Mesendoderm (in vitro differentiated cells): ENCODE data around the gene ABCB7. TPM values are rescaled to one million over a fixed set of nuclear protein-coding genes. Genes with fewer than 3 reads are reported as not detected.
"Not testable (repeated sequence)": the region's sequence is repeated elsewhere in the genome, so short reads cannot be mapped to it uniquely, and the experiment has no call there.

Experiments
- DNase-seq: peaks from one replicate; pipeline ENCODE4 v3.0.0; 2013
- H2AK5ac ChIP-seq: 2 replicates; pipeline ENCODE4 v1.6.1; 2013; ENCODE audit warnings: low read length, inconsistent platforms
- H2BK120ac ChIP-seq: 2 replicates; pipeline ENCODE4 v1.6.1; 2013; ENCODE audit warnings: low read depth, mild to moderate bottlenecking, low read length, moderate library complexity, mixed read lengths
- H2BK15ac ChIP-seq: replicated peaks from 2 replicates; pipeline ENCODE4 v1.6.1; 2013; ENCODE audit warnings: low read depth, mild to moderate bottlenecking, moderate library complexity
- H2BK5ac ChIP-seq: 2 replicates; pipeline ENCODE4 v1.6.1; 2013; ENCODE audit warnings: low read length, inconsistent platforms
- H3K18ac ChIP-seq: 2 replicates; pipeline ENCODE4 v1.6.1; 2013; ENCODE audit warnings: mild to moderate bottlenecking, low read length, mixed read lengths
- H3K23ac ChIP-seq: one replicate; pipeline ENCODE4 v1.6.1; 2013; ENCODE audit warnings: low read length
- H3K27ac ChIP-seq: 2 replicates; pipeline ENCODE4 v1.5.1; 2013; ENCODE audit warnings: low read depth, mild to moderate bottlenecking, inconsistent platforms, low read length, moderate library complexity
- H3K27me3 ChIP-seq: 2 replicates; pipeline ENCODE4 v1.6.1; 2013; ENCODE audit warnings: low read length, control low read depth, mild to moderate bottlenecking, inconsistent platforms; ENCODE audit not compliant: insufficient read depth, poor library complexity
- H3K36me3 ChIP-seq: 2 replicates; pipeline ENCODE4 v1.6.1; 2013; ENCODE audit warnings: low read length, inconsistent platforms; ENCODE audit not compliant: control insufficient read depth, insufficient read depth
- H3K4ac ChIP-seq: one replicate; pipeline ENCODE4 v1.6.1; 2013; ENCODE audit warnings: low read depth, mild to moderate bottlenecking, low read length, moderate library complexity
- H3K4me1 ChIP-seq: 2 replicates; pipeline ENCODE4 v1.6.1; 2013; ENCODE audit warnings: low read depth, low read length, inconsistent platforms; ENCODE audit not compliant: control insufficient read depth
- H3K4me2 ChIP-seq: 2 replicates; pipeline ENCODE4 v1.6.1; 2013; ENCODE audit warnings: low read length
- H3K4me3 ChIP-seq: 2 replicates; pipeline ENCODE4 v1.5.1; 2013; ENCODE audit warnings: mild to moderate bottlenecking, low read length
- H3K56ac ChIP-seq: one replicate; pipeline ENCODE4 v1.6.1; 2013; ENCODE audit warnings: low read length
- H3K79me1 ChIP-seq: 2 replicates; pipeline ENCODE4 v1.6.1; 2013; ENCODE audit warnings: low read length, inconsistent platforms
- H3K79me2 ChIP-seq: 2 replicates; pipeline ENCODE4 v1.6.1; 2013; ENCODE audit warnings: mild to moderate bottlenecking, low read length; ENCODE audit not compliant: control insufficient read depth, insufficient read depth
- H3K9ac ChIP-seq: 2 replicates; pipeline ENCODE4 v1.6.1; 2013; ENCODE audit warnings: low read length, inconsistent platforms
- H4K5ac ChIP-seq: one replicate; pipeline ENCODE4 v1.6.1; 2013; ENCODE audit warnings: low read length
- H4K8ac ChIP-seq: one replicate; pipeline ENCODE4 v1.6.1; 2013; ENCODE audit warnings: low read depth, mild to moderate bottlenecking, control low read depth, low read length, moderate library complexity
- WGBS: extraction: QIAGEN DNeasy Blood & Tissue Kit; methylation state at CpG from one replicate; pipeline ENCODE4 v1.1.7; 2013; ENCODE audit warnings: low lambda C conversion rate, missing lambda C conversion rate; ENCODE audit not compliant: insufficient coverage; ENCODE audit errors: extremely low coverage; 5-methylcytosine and 5-hydroxymethylcytosine counted together
- small RNA-seq: library from polyadenylated mRNA; stranded (forward); fragments of <200 nt; extraction: miRNeasy Mini kit (QIAGEN cat#:217004); gene quantifications from one replicate; pipeline ENCODE3, GENCODE V24; 2013; ENCODE audit not compliant: insufficient read depth

The ABCB7 gene

DNA sequence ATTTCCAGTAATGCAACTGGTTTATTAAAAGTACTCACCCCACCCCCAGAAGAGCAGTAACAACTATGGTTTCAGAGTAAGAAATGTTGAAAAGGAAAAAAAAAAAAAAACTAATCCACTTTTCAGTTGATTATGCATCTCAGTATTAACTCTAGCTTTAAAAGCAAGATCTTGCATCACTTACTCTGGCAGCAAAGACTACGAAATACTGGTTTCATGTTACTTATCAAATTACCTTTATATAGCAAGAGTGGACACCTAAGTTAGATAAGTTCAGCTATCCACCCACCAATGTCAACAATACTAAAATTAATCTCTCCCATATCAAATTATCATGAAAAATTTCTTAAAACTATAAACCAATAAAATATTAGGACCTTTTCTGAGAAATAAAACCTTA, 105.0 kb downstream of the ABCB7 start:
- no peak overlapping the region for H2BK5ac ChIP-seq
- H3K4ac ChIP-seq = no peak overlapping the region
- no peak for DNase-seq
- H3K79me2 ChIP-seq = no peaks in the 10 kb centered on the region
- H3K27me3 ChIP-seq = no peaks in the 10 kb centered on the region
- no peak overlapping the region for H3K27ac ChIP-seq
- no peak overlapping the region for H2BK15ac ChIP-seq
- H4K5ac ChIP-seq = no peak overlapping the region
- no peak overlapping the region for H3K56ac ChIP-seq
- H3K9ac ChIP-seq = no peak overlapping the region
- H3K4me1 ChIP-seq = no peaks in the 10 kb centered on the region
- no peak overlapping the region for H3K4me2 ChIP-seq
- no peak overlapping the region for H4K8ac ChIP-seq
- H2AK5ac ChIP-seq = no peak overlapping the region
- H3K79me1 ChIP-seq = no peaks in the 10 kb centered on the region
- no peak overlapping the region for H3K23ac ChIP-seq
- H3K18ac ChIP-seq = no peak overlapping the region
- no peak overlapping the region for H2BK120ac ChIP-seq
- H3K36me3 ChIP-seq = no peaks in the 10 kb centered on the region
- H3K4me3 ChIP-seq = no peak overlapping the region
- no CpG with 5 or more reads among the region's 1 CpG for WGBS

DNA sequence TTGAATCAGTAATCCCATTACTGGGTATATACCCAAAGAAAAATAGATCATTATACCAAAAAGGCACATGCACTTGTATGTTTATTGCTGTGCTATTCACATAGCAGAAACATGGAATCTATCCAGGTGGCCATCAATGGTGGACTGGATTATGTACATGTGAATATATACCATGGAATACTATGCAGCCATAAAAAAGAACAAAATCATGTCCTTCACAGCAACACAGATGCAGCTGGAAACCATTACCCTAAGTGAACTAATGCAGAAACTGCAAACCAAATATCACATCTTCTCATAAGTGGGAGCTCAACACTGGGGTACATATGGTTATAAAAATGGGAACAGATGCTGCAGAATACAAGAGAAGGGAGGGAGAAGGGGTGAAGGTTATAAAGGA, 110.7 kb downstream of the ABCB7 start:
- Histone ChIP-seq H2BK120ac (no peak overlapping the region), H3K4me3 (no peak overlapping the region), H3K4me2 (no peak overlapping the region)

DNA sequence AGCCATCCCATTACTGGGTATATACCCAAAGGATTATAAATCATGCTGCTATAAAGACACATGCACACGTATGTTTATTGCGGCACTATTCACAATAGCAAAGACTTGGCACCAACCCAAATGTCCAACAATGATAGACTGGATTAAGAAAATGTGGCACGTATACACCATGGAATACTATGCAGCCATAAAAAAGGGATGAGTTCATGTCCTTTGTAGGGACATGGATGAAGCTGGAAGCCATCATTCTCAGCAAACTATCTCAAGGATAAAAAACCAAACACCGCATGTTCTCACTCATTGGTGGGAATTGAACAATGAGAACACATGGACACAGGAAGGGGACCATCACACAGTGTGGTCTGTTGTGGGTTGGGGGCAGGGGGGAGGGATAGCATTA, 111.9 kb downstream of the ABCB7 start:
- not testable (repeated sequence) for H4K8ac ChIP-seq, H3K18ac ChIP-seq, H3K4me1 ChIP-seq, H3K79me1 ChIP-seq, H3K4me2 ChIP-seq, H3K36me3 ChIP-seq, H2BK120ac ChIP-seq, H4K5ac ChIP-seq, H3K27ac ChIP-seq, H3K4me3 ChIP-seq, H3K9ac ChIP-seq, H3K56ac ChIP-seq, DNase-seq, H3K4ac ChIP-seq, H3K23ac ChIP-seq, H3K79me2 ChIP-seq, H2BK5ac ChIP-seq, H3K27me3 ChIP-seq, H2AK5ac ChIP-seq, H2BK15ac ChIP-seq
- no CpG with 5 or more reads among the region's 4 CpGs for WGBS

More for the DNA sequence above, 110.7 kb downstream of the ABCB7 start:
- Histone ChIP-seq H3K4me1 (no peaks in the 10 kb centered on the region), H3K79me1 (no peaks in the 10 kb centered on the region), H3K27me3 (no peaks in the 10 kb centered on the region), H3K23ac (no peak overlapping the region), H3K27ac (no peak overlapping the region), H3K9ac (no peak overlapping the region), H2BK15ac (no peak overlapping the region), H3K79me2 (no peaks in the 10 kb centered on the region), H3K4ac (no peak overlapping the region), H2AK5ac (no peak overlapping the region), H3K56ac (no peak overlapping the region), H4K8ac (no peak overlapping the region), H4K5ac (no peak overlapping the region), H2BK5ac (no peak overlapping the region), H3K36me3 (no peaks in the 10 kb centered on the region), H3K18ac (no peak overlapping the region)
- no peak for DNase-seq

DNA sequence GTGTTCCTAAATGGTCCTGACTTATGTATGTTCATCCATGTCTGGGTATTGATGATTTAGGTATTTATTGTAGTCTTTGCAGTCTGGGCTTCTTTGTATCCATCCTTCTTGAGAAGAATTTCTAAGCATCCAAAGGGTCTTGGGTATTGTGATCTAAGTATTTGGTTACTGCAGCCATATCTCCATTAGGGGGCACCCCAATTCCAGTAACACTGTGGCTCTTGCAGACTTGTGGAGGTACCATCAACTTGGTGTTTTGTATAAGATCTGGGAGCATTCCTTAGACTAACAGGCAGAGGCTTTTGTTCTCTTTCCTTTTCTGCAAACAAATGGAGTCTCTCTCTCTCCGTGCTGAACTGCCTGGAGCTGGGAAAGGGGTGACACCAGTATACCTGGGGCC, 117.2 kb downstream of the ABCB7 start:
- Histone ChIP-seq H3K18ac (no peak overlapping the region), H3K27ac (no peak overlapping the region), H2BK5ac (no peak overlapping the region), H3K4ac (no peak overlapping the region), H3K4me3 (no peak overlapping the region), H3K36me3 (no peaks in the 10 kb centered on the region), H2BK120ac (no peak overlapping the region), H3K23ac (no peak overlapping the region), H3K27me3 (no peaks in the 10 kb centered on the region), H3K79me1 (no peaks in the 10 kb centered on the region), H2BK15ac (no peak overlapping the region), H3K79me2 (no peaks in the 10 kb centered on the region), H3K4me2 (no peak overlapping the region), H4K8ac (no peak overlapping the region), H3K4me1 (no peaks in the 10 kb centered on the region), H3K56ac (no peak overlapping the region), H2AK5ac (no peak overlapping the region), H4K5ac (no peak overlapping the region), H3K9ac (no peak overlapping the region)
- WGBS = no CpG with 5 or more reads among the region's 1 CpG
- DNase-seq = peak; percentile 23

Small RNA genes within 50 kb of the gene (small RNA-seq; reads per million reads assigned to genes)
- gene BUD31P2 = not detected
- not detected for gene RNU6-562P
